ENCODE measurements around the gene TOX3. TPM values are rescaled to one million over a fixed set of nuclear protein-coding genes. Genes with fewer than 3 reads are reported as not detected.

The TOX3 gene
- total RNA-seq, 1 donor from 2014 or later = 48.1 TPM

GRCh38 chr16:52591471-52591870 lies 44.5 kb upstream of the TOX3 start:
- H3K4me1 ChIP-seq = no peaks in the 10 kb centered on the region
- no peaks in the 10 kb centered on the region for H3K36me3 ChIP-seq
- H3K27me3 ChIP-seq = no peaks in the 10 kb centered on the region
- H3K27ac ChIP-seq = no peak overlapping the region
- peaks cover 2% of the 10 kb centered on the region for H3K27me3 Mint-ChIP-seq (ENCODE audit: insufficient read depth, low read depth)
- no peak overlapping the region for H3K27ac Mint-ChIP-seq
- no peaks in the 10 kb centered on the region for H4K20me1 ChIP-seq (ENCODE audit: low read depth)
- H3K4me2 ChIP-seq = no peak overlapping the region
- H3K4me1 Mint-ChIP-seq = no peaks in the 10 kb centered on the region
- H3K9me3 Mint-ChIP-seq = no peaks in the 10 kb centered on the region
- no peaks in the 10 kb centered on the region for H3K36me3 Mint-ChIP-seq
- DNase-seq (ENCODE audit: low spot score) = no peak
- no peak for TF ChIP-seq EZH2 (IDR thresholded peaks at IDR 0.05)
- no peak for TF ChIP-seq CTCF (IDR thresholded peaks at IDR 0.05)
- TF ChIP-seq EZH2phosphoT487 (IDR thresholded peaks at IDR 0.05) = no peak
- H3F3A ChIP-seq (ENCODE audit: low read depth) = no peaks in the 10 kb centered on the region
- no peak overlapping the region for H3K9ac ChIP-seq
- H3K4me3 ChIP-seq = no peak overlapping the region
- H3K4me3 Mint-ChIP-seq = no peak overlapping the region
- no peaks in the 10 kb centered on the region for H3K9me3 ChIP-seq (ENCODE audit: low read depth)
- no peaks in the 10 kb centered on the region for H3K79me2 ChIP-seq (ENCODE audit: low read depth)
- no peak overlapping the region for H2AFZ ChIP-seq (replicated peaks)

GRCh38 chr16:52586159-52586558 lies 39.2 kb upstream of the TOX3 start:
- Histone ChIP-seq H3K9ac (no peak overlapping the region), H3K36me3 (no peaks in the 10 kb centered on the region), H3K4me3 (no peak overlapping the region), H3K79me2 (ENCODE audit: low read depth) (no peaks in the 10 kb centered on the region), H2AFZ (replicated peaks) (no peak overlapping the region), H3K4me1 (peaks cover 8% of the 10 kb centered on the region), H3K27ac (no peak overlapping the region), H4K20me1 (ENCODE audit: low read depth) (no peaks in the 10 kb centered on the region), H3K9me3 (ENCODE audit: low read depth) (no peaks in the 10 kb centered on the region), H3K4me2 (no peak overlapping the region), H3K27me3 (no peaks in the 10 kb centered on the region), H3F3A (ENCODE audit: low read depth) (no peaks in the 10 kb centered on the region)
- DNase-seq (ENCODE audit: low spot score) = no peak
- Mint-ChIP-seq H3K9me3 (no peaks in the 10 kb centered on the region), H3K4me1 (peaks cover 5% of the 10 kb centered on the region), H3K36me3 (no peaks in the 10 kb centered on the region), H3K27ac (no peak overlapping the region), H3K4me3 (no peak overlapping the region), H3K27me3 (ENCODE audit: insufficient read depth, low read depth) (peaks cover 5% of the 10 kb centered on the region)
- TF ChIP-seq EZH2phosphoT487 (IDR thresholded peaks at IDR 0.05) (no peak), EZH2 (IDR thresholded peaks at IDR 0.05) (no peak), CTCF (IDR thresholded peaks at IDR 0.05) (no peak)

GRCh38 chr16:52584354-52585320 lies 37.7 kb upstream of the TOX3 start:
- H3K9ac ChIP-seq = no peak overlapping the region
- H4K20me1 ChIP-seq (ENCODE audit: low read depth) = no peaks in the 10 kb centered on the region
- TF ChIP-seq EZH2phosphoT487 (IDR thresholded peaks at IDR 0.05) (no peak), EZH2 (IDR thresholded peaks at IDR 0.05) (no peak), CTCF (IDR thresholded peaks at IDR 0.05) (no peak)
- no peak overlapping the region for H3K4me2 ChIP-seq
- H2AFZ ChIP-seq (replicated peaks) = no peak overlapping the region
- Mint-ChIP-seq H3K36me3 (no peaks in the 10 kb centered on the region), H3K4me3 (no peak overlapping the region), H3K9me3 (no peaks in the 10 kb centered on the region), H3K27ac (no peak overlapping the region), H3K27me3 (ENCODE audit: insufficient read depth, low read depth) (peaks cover 5% of the 10 kb centered on the region), H3K4me1 (peaks cover 5% of the 10 kb centered on the region)
- H3K79me2 ChIP-seq (ENCODE audit: low read depth) = no peaks in the 10 kb centered on the region
- H3K27ac ChIP-seq = no peak overlapping the region
- no peak for DNase-seq (ENCODE audit: low spot score)
- no peaks in the 10 kb centered on the region for H3K36me3 ChIP-seq
- no peaks in the 10 kb centered on the region for H3F3A ChIP-seq (ENCODE audit: low read depth)
- no peaks in the 10 kb centered on the region for H3K9me3 ChIP-seq (ENCODE audit: low read depth)
- peaks cover 8% of the 10 kb centered on the region for H3K4me1 ChIP-seq
- H3K27me3 ChIP-seq = no peaks in the 10 kb centered on the region
- no peak overlapping the region for H3K4me3 ChIP-seq

Measured in neural progenitor cell (in vitro differentiated cells).